PFSK-1 (cell line): ENCODE results near the gene MYLIP.

Experiments
- POLR2AphosphoS5 ChIP-seq: IDR thresholded peaks from 2 replicates; pipeline ENCODE4 v1.6.1; 2012; ENCODE audit warnings: low read depth, mild to moderate bottlenecking, control low read depth, low read length, moderate library complexity
- TF ChIP-seq, protein P1 (sequence below), 2 experiments: IDR thresholded peaks; 2 replicates each; pipeline versions ENCODE4 v1.6.1 to v1.8.0; 2011 to 2012; ENCODE audit warnings: low read depth in 2 of 2, low read length in 2 of 2, control low read depth in 1 of 2, inconsistent platforms in 1 of 2, mild to moderate bottlenecking in 1 of 2, moderate library complexity in 1 of 2; ENCODE audit not compliant: insufficient read depth in 1 of 2

- no peak for TF ChIP-seq POLR2AphosphoS5
- TF ChIP-seq, protein P1, sequence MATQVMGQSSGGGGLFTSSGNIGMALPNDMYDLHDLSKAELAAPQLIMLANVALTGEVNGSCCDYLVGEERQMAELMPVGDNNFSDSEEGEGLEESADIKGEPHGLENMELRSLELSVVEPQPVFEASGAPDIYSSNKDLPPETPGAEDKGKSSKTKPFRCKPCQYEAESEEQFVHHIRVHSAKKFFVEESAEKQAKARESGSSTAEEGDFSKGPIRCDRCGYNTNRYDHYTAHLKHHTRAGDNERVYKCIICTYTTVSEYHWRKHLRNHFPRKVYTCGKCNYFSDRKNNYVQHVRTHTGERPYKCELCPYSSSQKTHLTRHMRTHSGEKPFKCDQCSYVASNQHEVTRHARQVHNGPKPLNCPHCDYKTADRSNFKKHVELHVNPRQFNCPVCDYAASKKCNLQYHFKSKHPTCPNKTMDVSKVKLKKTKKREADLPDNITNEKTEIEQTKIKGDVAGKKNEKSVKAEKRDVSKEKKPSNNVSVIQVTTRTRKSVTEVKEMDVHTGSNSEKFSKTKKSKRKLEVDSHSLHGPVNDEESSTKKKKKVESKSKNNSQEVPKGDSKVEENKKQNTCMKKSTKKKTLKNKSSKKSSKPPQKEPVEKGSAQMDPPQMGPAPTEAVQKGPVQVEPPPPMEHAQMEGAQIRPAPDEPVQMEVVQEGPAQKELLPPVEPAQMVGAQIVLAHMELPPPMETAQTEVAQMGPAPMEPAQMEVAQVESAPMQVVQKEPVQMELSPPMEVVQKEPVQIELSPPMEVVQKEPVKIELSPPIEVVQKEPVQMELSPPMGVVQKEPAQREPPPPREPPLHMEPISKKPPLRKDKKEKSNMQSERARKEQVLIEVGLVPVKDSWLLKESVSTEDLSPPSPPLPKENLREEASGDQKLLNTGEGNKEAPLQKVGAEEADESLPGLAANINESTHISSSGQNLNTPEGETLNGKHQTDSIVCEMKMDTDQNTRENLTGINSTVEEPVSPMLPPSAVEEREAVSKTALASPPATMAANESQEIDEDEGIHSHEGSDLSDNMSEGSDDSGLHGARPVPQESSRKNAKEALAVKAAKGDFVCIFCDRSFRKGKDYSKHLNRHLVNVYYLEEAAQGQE (IDR thresholded peaks at IDR 0.05; ENCODE audit: insufficient read depth in 1 of 2, low read depth in 2 of 2, low read length in 2 of 2), result no peak
Observed at GRCh38 chr6:16108921-16109658, 19.8 kb upstream of the MYLIP start.
